HEK293 (cell line): Measurements from ENCODE around the gene OTUD3.
A peak's percentile ranks its signal among the peaks of the same experiment; 100 is the strongest.

ENCODE experiments used
- ELK4 ChIP-seq: IDR thresholded peaks from 2 replicates; pipeline ENCODE4 v1.6.1; 2011; ENCODE audit warnings: mild to moderate bottlenecking, low read depth, low read length, borderline replicate concordance
- GLI4 ChIP-seq: fragments of 450-650 bp; formaldehyde crosslinking; IDR thresholded peaks from 2 replicates; pipeline ENCODE4 v1.5.1; 2016; ENCODE audit warnings: missing biosample characterization, missing genetic modification characterization
- GLIS2 ChIP-seq: fragments of 450-650 bp; formaldehyde crosslinking; IDR thresholded peaks from 2 replicates; pipeline ENCODE4 v1.5.1; 2016; ENCODE audit warnings: missing biosample characterization, missing genetic modification characterization
- KLF8 ChIP-seq: fragments of 450-650 bp; formaldehyde crosslinking; IDR thresholded peaks from 2 replicates; pipeline ENCODE4 v1.5.1; 2016; ENCODE audit warnings: missing biosample characterization, missing genetic modification characterization
- MZF1 ChIP-seq: fragments of 450-650 bp; formaldehyde crosslinking; IDR thresholded peaks from 2 replicates; pipeline ENCODE4 v1.5.1; 2017; ENCODE audit warnings: missing biosample characterization, missing genetic modification characterization, borderline replicate concordance
- PRDM1 ChIP-seq: fragments of 450-650 bp; formaldehyde crosslinking; IDR thresholded peaks from 2 replicates; pipeline ENCODE4; 2016; ENCODE audit warnings: missing biosample characterization, missing genetic modification characterization
- PRDM10 ChIP-seq: fragments of 450-650 bp; formaldehyde crosslinking; IDR thresholded peaks from 2 replicates; pipeline ENCODE4 v1.5.1; 2016; ENCODE audit warnings: missing biosample characterization, missing genetic modification characterization
- SP7 ChIP-seq: fragments of 450-650 bp; formaldehyde crosslinking; IDR thresholded peaks from 2 replicates; pipeline ENCODE4 v1.5.1; 2016; ENCODE audit warnings: missing biosample characterization, missing genetic modification characterization
- TCF7L2 ChIP-seq: IDR thresholded peaks from 2 replicates; pipeline ENCODE4 v1.6.1; 2011; ENCODE audit warnings: low read depth, mild to moderate bottlenecking, inconsistent platforms, low read length, moderate library complexity, borderline replicate concordance
- WT1 ChIP-seq: fragments of 450-650 bp; formaldehyde crosslinking; IDR thresholded peaks from 2 replicates; pipeline ENCODE4 v1.5.1; 2016; ENCODE audit warnings: missing biosample characterization, missing genetic modification characterization
- ZNF184 ChIP-seq: fragments of 450-650 bp; IDR thresholded peaks from 2 replicates; pipeline ENCODE4 v1.5.1; 2018; ENCODE audit warnings: missing biosample characterization, mild to moderate bottlenecking, missing genetic modification characterization
- ZNF2 ChIP-seq: fragments of 450-650 bp; formaldehyde crosslinking; IDR thresholded peaks from 2 replicates; pipeline ENCODE4 v1.5.1; 2016; ENCODE audit warnings: missing biosample characterization, missing genetic modification characterization
- ZNF202 ChIP-seq: fragments of 450-650 bp; formaldehyde crosslinking; IDR thresholded peaks from 2 replicates; pipeline ENCODE4 v1.5.1; 2016; ENCODE audit warnings: missing biosample characterization, missing genetic modification characterization, borderline replicate concordance
- ZNF211 ChIP-seq: fragments of 450-650 bp; formaldehyde crosslinking; IDR thresholded peaks from 2 replicates; pipeline ENCODE4 v1.5.1; 2016; ENCODE audit warnings: low read depth, missing biosample characterization, missing genetic modification characterization
- ZNF280D ChIP-seq: fragments of 450-650 bp; formaldehyde crosslinking; IDR thresholded peaks from 2 replicates; pipeline ENCODE4 v1.5.1; 2016; ENCODE audit warnings: missing biosample characterization, missing genetic modification characterization
- ZNF335 ChIP-seq: fragments of 450-650 bp; formaldehyde crosslinking; conservative IDR thresholded peaks from 2 replicates; pipeline ENCODE4 v1.5.1; 2016; ENCODE audit warnings: missing biosample characterization, missing genetic modification characterization
- ZNF366 ChIP-seq: fragments of 450-650 bp; formaldehyde crosslinking; conservative IDR thresholded peaks from 2 replicates; pipeline ENCODE4 v1.5.1; 2016; ENCODE audit warnings: missing biosample characterization, missing genetic modification characterization
- ZNF398 ChIP-seq: fragments of 450-650 bp; formaldehyde crosslinking; IDR thresholded peaks from 2 replicates; pipeline ENCODE4 v1.5.1; 2017; ENCODE audit warnings: missing biosample characterization, missing genetic modification characterization
- ZNF426 ChIP-seq: fragments of 450-650 bp; formaldehyde crosslinking; IDR thresholded peaks from 2 replicates; pipeline ENCODE4 v1.5.1; 2017; ENCODE audit warnings: missing biosample characterization, missing genetic modification characterization, mild to moderate bottlenecking, inconsistent platforms, moderate library complexity
- ZNF473 ChIP-seq: fragments of 450-650 bp; formaldehyde crosslinking; IDR thresholded peaks from 2 replicates; pipeline ENCODE4 v1.5.1; 2017; ENCODE audit warnings: missing biosample characterization, missing genetic modification characterization
- ZNF521 ChIP-seq: fragments of 450-650 bp; formaldehyde crosslinking; IDR thresholded peaks from 2 replicates; pipeline ENCODE4 v1.5.1; 2017; ENCODE audit warnings: missing biosample characterization, mild to moderate bottlenecking, missing genetic modification characterization
- ZNF555 ChIP-seq: fragments of 450-650 bp; formaldehyde crosslinking; conservative IDR thresholded peaks from 2 replicates; pipeline ENCODE4 v1.5.1; 2017; ENCODE audit warnings: missing biosample characterization, mild to moderate bottlenecking, missing genetic modification characterization, inconsistent platforms
- ZNF623 ChIP-seq: fragments of 450-650 bp; formaldehyde crosslinking; IDR thresholded peaks from 2 replicates; pipeline ENCODE4 v1.5.1; 2016; ENCODE audit warnings: missing biosample characterization, missing genetic modification characterization
- ZNF626 ChIP-seq: fragments of 450-650 bp; sonication (Bioruptor Pico); formaldehyde crosslinking; IDR thresholded peaks from 2 replicates; pipeline ENCODE4 v1.5.1; 2018; ENCODE audit warnings: missing biosample characterization, missing genetic modification characterization, inconsistent platforms
- ZNF639 ChIP-seq: fragments of 450-650 bp; formaldehyde crosslinking; IDR thresholded peaks from 2 replicates; pipeline ENCODE4 v1.5.1; 2016; ENCODE audit warnings: missing biosample characterization, missing genetic modification characterization
- ZNF747 ChIP-seq: fragments of 450-650 bp; formaldehyde crosslinking; IDR thresholded peaks from 2 replicates; pipeline ENCODE4 v1.5.1; 2016; ENCODE audit warnings: missing biosample characterization, missing genetic modification characterization
- ZNF785 ChIP-seq: fragments of 450-650 bp; formaldehyde crosslinking; IDR thresholded peaks from 2 replicates; pipeline ENCODE4 v1.5.1; 2016; ENCODE audit warnings: missing biosample characterization, missing genetic modification characterization
- ZNF837 ChIP-seq: fragments of 450-650 bp; formaldehyde crosslinking; IDR thresholded peaks from 2 replicates; pipeline ENCODE4 v1.5.1; 2016; ENCODE audit warnings: missing biosample characterization, missing genetic modification characterization
- ZXDB ChIP-seq: fragments of 450-650 bp; formaldehyde crosslinking; IDR thresholded peaks from 2 replicates; pipeline ENCODE4 v1.5.1; 2016; ENCODE audit warnings: missing biosample characterization, missing genetic modification characterization

Gene OTUD3

GRCh38 chr1:19866758-19867157 lies 15.4 kb upstream of the OTUD3 start (continued):
- TF ChIP-seq ZXDB (tag by site-specific recombination) (no peak), ZNF626 (tag by site-specific recombination) (no peak), ZNF623 (tag by site-specific recombination) (no peak), ZNF366 (no peak), MZF1 (tag by site-specific recombination) (no peak), WT1 (tag by site-specific recombination) (peak; percentile 77), PRDM10 (tag by site-specific recombination) (peak; percentile 88), ZNF211 (tag by site-specific recombination) (no peak), ZNF426 (tag by site-specific recombination) (no peak), ZNF837 (no peak), PRDM1 (tag by site-specific recombination) (peak; percentile 27; the same call in 1 of the 2 replicates), ZNF473 (tag by site-specific recombination) (no peak), ZNF398 (tag by site-specific recombination) (peak; percentile 86), KLF8 (0 out of 2 replicates have a peak, but pooled peaks have one; percentile 37), ZNF555 (tag by site-specific recombination) (no peak), SP7 (tag by site-specific recombination) (peak; percentile 97), GLI4 (tag by site-specific recombination) (no peak), ZNF335 (no peak), GLIS2 (tag by site-specific recombination) (no peak), ZNF639 (tag by site-specific recombination) (0 out of 2 replicates have a peak, but pooled peaks have one; percentile 39), TCF7L2 (no peak), ZNF521 (tag by site-specific recombination) (no peak), ZNF184 (peak; percentile 49; the same call in 1 of the 2 replicates), ZNF202 (tag by site-specific recombination) (no peak), ZNF2 (no peak), ELK4 (no peak), ZNF280D (tag by site-specific recombination) (no peak), ZNF785 (tag by site-specific recombination) (no peak), ZNF747 (tag by site-specific recombination) (no peak)
